Measurements from ENCODE around the gene IFNA4. TPM values are rescaled to one million over a fixed set of nuclear protein-coding genes. Genes with fewer than 3 reads are reported as not detected.
A peak's percentile ranks its signal among the peaks of the same experiment; 100 is the strongest.

The IFNA4 gene
- total RNA-seq, 1 experiment from 2014 or later = not detected

DNA sequence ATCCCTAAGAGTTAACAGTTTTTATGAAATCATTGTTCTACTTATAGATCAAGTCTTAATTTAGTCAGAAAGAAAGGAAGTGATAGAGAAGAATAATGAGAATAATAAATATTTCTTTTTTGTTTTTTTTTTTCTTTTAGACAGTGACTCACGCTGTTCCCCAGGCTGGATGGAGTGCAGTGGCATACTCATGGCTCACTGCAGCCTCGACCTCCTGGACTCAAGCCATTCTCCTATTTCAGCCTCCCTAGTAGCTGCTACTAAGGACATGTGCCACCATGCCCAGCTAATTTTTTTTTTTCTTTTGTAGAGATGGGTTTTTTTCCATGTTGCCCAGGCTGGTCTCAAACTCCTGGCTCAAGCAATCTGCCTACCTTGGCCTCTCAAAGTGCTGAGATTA is 31.9 kb downstream of the IFNA4 start (continued):
- TF ChIP-seq CBFB (CRISPR knock-in tag; IDR thresholded peaks at IDR 0.05; ENCODE audit: low read depth) (no peak), ZNF423 (CRISPR knock-in tag; IDR thresholded peaks at IDR 0.05) (no peak), CREB1 (CRISPR knock-in tag; IDR thresholded peaks at IDR 0.05) (no peak), JAZF1 (CRISPR knock-in tag; IDR thresholded peaks at IDR 0.05) (no peak), ZNF317 (CRISPR knock-in tag; IDR thresholded peaks at IDR 0.05; ENCODE audit: borderline replicate concordance, low read depth) (no peak)

DNA sequence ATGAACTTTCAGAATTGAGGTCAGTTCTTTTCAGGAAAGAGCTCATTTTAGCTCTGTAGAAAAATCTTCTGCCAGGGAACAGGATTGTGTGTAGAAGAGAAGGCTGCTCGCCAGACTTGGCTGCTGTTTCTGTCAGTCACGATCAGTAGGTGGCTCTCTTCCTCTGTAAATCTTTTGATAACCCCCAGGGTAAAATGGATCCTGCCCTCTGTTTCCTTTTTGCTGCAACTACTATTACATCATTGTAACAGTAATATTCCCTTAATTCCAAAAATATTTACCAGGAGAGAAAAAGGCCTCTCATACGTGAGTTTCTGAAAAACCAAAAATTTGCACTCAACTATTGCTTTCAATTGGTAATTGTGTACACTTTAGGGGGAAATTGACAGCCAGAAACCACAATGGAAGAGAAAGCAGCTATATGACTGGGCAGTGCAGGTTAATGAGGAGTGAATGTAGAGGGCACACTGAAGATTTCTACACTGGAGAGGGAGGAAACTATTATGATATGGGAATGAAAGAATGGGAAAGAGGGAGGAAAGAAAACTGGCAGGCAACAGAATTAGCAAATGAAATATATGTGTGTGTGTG is 33.3 kb downstream of the IFNA4 start:
- Mint-ChIP-seq H3K9me3 (peaks cover 7% of the 10 kb centered on the region), H3K36me3 (no peaks in the 10 kb centered on the region), H3K27ac (no peak overlapping the region), H3K4me1 (peaks cover 3% of the 10 kb centered on the region), H3K27me3 (ENCODE audit: low read depth) (no peaks in the 10 kb centered on the region; the same call in 1 of the 2 replicates), H3K4me3 (no peak overlapping the region)
- CTCF ChIA-PET = interaction anchor here (0.8 to 1.9 kb wide), 9 partner anchors 12 to 164 kb away, joined by 3 to 9 read pairs (median 4); partner anchors contain the start of gene IFNW1
- DNase-seq (ENCODE audit: low spot score) (no peak), ATAC-seq (peak; percentile 98)
- no peak for TF ChIP-seq GRHL2 (CRISPR knock-in tag; IDR thresholded peaks at IDR 0.05; ENCODE audit: insufficient replicate concordance, severe bottlenecking)
- POLR2A ChIA-PET = no interaction called here

DNA sequence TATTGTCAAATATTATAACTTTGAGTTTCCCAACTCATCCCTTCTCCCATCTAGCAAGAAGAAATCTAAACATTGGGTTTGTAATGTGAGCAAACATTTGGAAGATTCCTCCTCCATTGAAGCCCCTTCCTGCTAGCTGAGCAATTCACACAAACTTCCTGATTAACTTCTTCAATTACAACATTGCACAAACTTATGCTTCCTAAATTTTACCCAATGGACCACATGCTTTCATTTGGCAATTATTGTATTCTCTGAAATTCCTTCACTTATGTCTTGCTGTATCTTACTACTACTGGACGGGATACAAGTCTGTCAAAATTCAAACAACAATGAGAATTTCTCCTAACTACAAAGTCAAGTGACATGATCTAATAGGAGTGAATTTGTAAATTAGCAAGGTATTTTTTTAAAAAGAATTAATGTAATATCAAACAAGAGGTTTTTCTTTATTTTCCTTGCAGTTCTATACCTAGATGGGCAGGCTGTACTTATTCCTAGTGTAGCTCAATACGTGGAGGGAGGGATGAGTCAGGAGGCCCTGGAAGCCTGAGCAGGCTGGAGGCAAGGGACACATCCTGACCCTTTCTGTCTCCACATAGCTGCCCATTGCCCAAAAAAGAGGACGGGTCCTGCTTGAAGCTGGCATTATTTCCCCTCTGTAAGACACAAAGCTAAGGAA is 33.9 kb downstream of the IFNA4 start:
- ChIA-PET POLR2A (no interaction called here), CTCF (interaction anchor here (0.6 to 1.9 kb wide), 10 partner anchors 12 to 242 kb away, joined by 3 to 9 read pairs (median 4); partner anchors contain the start of gene IFNW1)
- no peaks in the 10 kb centered on the region; the same call in 1 of the 2 replicates for H3K27me3 Mint-ChIP-seq (ENCODE audit: low read depth)
- H3K9me3 Mint-ChIP-seq = peaks cover 14% of the 10 kb centered on the region
- ATAC-seq = peak; percentile 93
- TF ChIP-seq ZNF671 (CRISPR knock-in tag; IDR thresholded peaks at IDR 0.05) (no peak), CREB1 (CRISPR knock-in tag; IDR thresholded peaks at IDR 0.05) (no peak), ZNF396 (CRISPR knock-in tag; IDR thresholded peaks at IDR 0.05; ENCODE audit: borderline replicate concordance) (no peak), ATF1 (CRISPR knock-in tag; IDR thresholded peaks at IDR 0.05) (no peak), TEAD1 (CRISPR knock-in tag; IDR thresholded peaks at IDR 0.05) (no peak), KAT7 (CRISPR knock-in tag; IDR thresholded peaks at IDR 0.05; ENCODE audit: borderline replicate concordance) (no peak), FOXK1 (CRISPR knock-in tag; IDR thresholded peaks at IDR 0.05) (no peak), ZNF232 (CRISPR knock-in tag; IDR thresholded peaks at IDR 0.05) (no peak), ETV6 (CRISPR knock-in tag; IDR thresholded peaks at IDR 0.05) (no peak), ZNF317 (CRISPR knock-in tag; IDR thresholded peaks at IDR 0.05; ENCODE audit: borderline replicate concordance, low read depth) (no peak), SP1 (CRISPR knock-in tag; conservative IDR thresholded peaks at IDR 0.05) (no peak)
- TF ChIP-seq, protein P1, sequence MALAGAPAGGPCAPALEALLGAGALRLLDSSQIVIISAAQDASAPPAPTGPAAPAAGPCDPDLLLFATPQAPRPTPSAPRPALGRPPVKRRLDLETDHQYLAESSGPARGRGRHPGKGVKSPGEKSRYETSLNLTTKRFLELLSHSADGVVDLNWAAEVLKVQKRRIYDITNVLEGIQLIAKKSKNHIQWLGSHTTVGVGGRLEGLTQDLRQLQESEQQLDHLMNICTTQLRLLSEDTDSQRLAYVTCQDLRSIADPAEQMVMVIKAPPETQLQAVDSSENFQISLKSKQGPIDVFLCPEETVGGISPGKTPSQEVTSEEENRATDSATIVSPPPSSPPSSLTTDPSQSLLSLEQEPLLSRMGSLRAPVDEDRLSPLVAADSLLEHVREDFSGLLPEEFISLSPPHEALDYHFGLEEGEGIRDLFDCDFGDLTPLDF (CRISPR knock-in tag; IDR thresholded peaks at IDR 0.05) = no peak
- TF ChIP-seq, protein P2, sequence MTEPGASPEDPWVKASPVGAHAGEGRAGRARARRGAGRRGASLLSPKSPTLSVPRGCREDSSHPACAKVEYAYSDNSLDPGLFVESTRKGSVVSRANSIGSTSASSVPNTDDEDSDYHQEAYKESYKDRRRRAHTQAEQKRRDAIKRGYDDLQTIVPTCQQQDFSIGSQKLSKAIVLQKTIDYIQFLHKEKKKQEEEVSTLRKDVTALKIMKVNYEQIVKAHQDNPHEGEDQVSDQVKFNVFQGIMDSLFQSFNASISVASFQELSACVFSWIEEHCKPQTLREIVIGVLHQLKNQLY (CRISPR knock-in tag; IDR thresholded peaks at IDR 0.05) = no peak
- TF ChIP-seq, protein P3, sequence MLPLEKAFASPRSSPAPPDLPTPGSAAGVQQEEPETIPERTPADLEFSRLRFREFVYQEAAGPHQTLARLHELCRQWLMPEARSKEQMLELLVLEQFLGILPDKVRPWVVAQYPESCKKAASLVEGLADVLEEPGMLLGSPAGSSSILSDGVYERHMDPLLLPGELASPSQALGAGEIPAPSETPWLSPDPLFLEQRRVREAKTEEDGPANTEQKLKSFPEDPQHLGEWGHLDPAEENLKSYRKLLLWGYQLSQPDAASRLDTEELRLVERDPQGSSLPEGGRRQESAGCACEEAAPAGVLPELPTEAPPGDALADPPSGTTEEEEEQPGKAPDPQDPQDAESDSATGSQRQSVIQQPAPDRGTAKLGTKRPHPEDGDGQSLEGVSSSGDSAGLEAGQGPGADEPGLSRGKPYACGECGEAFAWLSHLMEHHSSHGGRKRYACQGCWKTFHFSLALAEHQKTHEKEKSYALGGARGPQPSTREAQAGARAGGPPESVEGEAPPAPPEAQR (CRISPR knock-in tag; IDR thresholded peaks at IDR 0.05) = no peak
- TF ChIP-seq, protein P4, sequence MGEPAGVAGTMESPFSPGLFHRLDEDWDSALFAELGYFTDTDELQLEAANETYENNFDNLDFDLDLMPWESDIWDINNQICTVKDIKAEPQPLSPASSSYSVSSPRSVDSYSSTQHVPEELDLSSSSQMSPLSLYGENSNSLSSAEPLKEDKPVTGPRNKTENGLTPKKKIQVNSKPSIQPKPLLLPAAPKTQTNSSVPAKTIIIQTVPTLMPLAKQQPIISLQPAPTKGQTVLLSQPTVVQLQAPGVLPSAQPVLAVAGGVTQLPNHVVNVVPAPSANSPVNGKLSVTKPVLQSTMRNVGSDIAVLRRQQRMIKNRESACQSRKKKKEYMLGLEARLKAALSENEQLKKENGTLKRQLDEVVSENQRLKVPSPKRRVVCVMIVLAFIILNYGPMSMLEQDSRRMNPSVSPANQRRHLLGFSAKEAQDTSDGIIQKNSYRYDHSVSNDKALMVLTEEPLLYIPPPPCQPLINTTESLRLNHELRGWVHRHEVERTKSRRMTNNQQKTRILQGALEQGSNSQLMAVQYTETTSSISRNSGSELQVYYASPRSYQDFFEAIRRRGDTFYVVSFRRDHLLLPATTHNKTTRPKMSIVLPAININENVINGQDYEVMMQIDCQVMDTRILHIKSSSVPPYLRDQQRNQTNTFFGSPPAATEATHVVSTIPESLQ (CRISPR knock-in tag; IDR thresholded peaks at IDR 0.05) = no peak
- H3K36me3 Mint-ChIP-seq = no peaks in the 10 kb centered on the region
- no peak overlapping the region for H3K27ac Mint-ChIP-seq
- H3K4me1 Mint-ChIP-seq = peaks cover 3% of the 10 kb centered on the region
- DNase-seq (ENCODE audit: low spot score) = no peak
- no peak overlapping the region for H3K4me3 Mint-ChIP-seq

Measured in WTC11 (cell line).